Lower leg skin (tissue), 3 donors: ENCODE measurements around the gene DPH6.

Source experiments
- POLR2A ChIP-seq, 2 donors: fragments of 450-650 bp; IDR thresholded peaks; one replicate each; pipeline ENCODE4 v1.6.1; 2016 to 2017; ENCODE audit warnings: antibody characterized with exemption in 2 of 2, mild to moderate bottlenecking in 1 of 2, moderate library complexity in 1 of 2
- TF ChIP-seq, protein P1 (sequence below), 3 donors: fragments of 450-650 bp; IDR thresholded peaks; one replicate each; pipeline ENCODE4 v1.5.1; 2016; ENCODE audit warnings: antibody characterized with exemption in 3 of 3, mild to moderate bottlenecking in 3 of 3, moderate library complexity in 2 of 3

DNA sequence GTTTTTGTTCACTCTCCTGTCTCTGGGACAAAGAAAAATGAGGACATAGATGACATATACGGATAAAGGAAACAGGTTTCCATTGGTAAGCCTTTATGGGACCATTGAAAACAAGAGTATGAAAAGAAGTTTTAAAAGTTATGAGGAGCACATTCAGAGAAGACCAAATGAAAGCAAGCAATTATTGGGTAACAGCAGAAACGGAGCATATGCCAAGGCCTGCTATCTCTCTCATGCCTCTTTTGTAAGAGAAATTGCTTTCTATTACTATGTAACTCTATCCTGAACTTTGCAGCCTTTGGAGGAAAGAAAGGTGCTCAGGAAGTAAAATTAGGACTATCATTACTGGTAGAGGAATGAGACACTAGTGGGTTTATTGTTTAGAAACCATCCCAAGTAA lies 14.9 kb upstream of the DPH6 start:
- TF ChIP-seq, protein P1, sequence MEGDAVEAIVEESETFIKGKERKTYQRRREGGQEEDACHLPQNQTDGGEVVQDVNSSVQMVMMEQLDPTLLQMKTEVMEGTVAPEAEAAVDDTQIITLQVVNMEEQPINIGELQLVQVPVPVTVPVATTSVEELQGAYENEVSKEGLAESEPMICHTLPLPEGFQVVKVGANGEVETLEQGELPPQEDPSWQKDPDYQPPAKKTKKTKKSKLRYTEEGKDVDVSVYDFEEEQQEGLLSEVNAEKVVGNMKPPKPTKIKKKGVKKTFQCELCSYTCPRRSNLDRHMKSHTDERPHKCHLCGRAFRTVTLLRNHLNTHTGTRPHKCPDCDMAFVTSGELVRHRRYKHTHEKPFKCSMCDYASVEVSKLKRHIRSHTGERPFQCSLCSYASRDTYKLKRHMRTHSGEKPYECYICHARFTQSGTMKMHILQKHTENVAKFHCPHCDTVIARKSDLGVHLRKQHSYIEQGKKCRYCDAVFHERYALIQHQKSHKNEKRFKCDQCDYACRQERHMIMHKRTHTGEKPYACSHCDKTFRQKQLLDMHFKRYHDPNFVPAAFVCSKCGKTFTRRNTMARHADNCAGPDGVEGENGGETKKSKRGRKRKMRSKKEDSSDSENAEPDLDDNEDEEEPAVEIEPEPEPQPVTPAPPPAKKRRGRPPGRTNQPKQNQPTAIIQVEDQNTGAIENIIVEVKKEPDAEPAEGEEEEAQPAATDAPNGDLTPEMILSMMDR (IDR thresholded peaks at IDR 0.05): no peak
- TF ChIP-seq POLR2A (IDR thresholded peaks at IDR 0.05): no peak
